B cell (primary cell): Measurements from ENCODE around the gene ZNF554. TPM values are rescaled to one million over a fixed set of nuclear protein-coding genes. Genes with fewer than 3 reads are reported as not detected.
A peak's percentile ranks its signal among the peaks of the same experiment; 100 is the strongest.

Experiments
- ATAC-seq: fragments of 200-7000 bp; cut with Tn5 transposase; one replicate; pipeline ENCODE4 v1.10.0; 2021; ENCODE audit warnings: low read depth, mild to moderate bottlenecking, moderate number of reproducible peaks, moderate library complexity
- CTCF ChIA-PET: fragments of 350-600 bp; sonication (Branson Sonifier 250); formaldehyde crosslinking; loops from one replicate; lab custom pipeline; 2021; ENCODE audit warnings: antibody characterized with exemption, inconsistent platforms; lab: Charles Lee
- POLR2A ChIA-PET: fragments of 350-600 bp; sonication (Branson Sonifier 250); formaldehyde crosslinking; loops from one replicate; lab custom pipeline; 2021; ENCODE audit warnings: antibody characterized with exemption; lab: Charles Lee
- DNase-seq: peaks from one replicate; pipeline ENCODE4 v3.0.0; 2013
- H2AFZ ChIP-seq: 2 replicates; pipeline ENCODE4 v1.6.1; 2012; ENCODE audit warnings: mild to moderate bottlenecking, low read depth, low read length; ENCODE audit not compliant: insufficient read depth, poor library complexity, severe bottlenecking
- H3K27ac ChIP-seq, 2 donors: 1 replicate in 1 of 2; 2 replicates in 1 of 2; pipeline ENCODE4 v1.5.1; 2012 to 2013; ENCODE audit warnings: low read length in 2 of 2, mild to moderate bottlenecking in 2 of 2, moderate library complexity in 1 of 2
- H3K27me3 ChIP-seq, 4 experiments: fragments of 200-600 bp in 1 of 4; sonication (generic) in 1 of 4; replicated peaks in 1 of 4; 1 replicate in 2 of 4; 2 replicates in 2 of 4; pipeline versions ENCODE4 v1.6.1 to v1.7.0; 2013 to 2016; ENCODE audit warnings: low read length in 3 of 4, mild to moderate bottlenecking in 2 of 4, mixed read lengths in 1 of 4, moderate library complexity in 1 of 4; ENCODE audit not compliant: insufficient read depth in 4 of 4, control insufficient read depth in 3 of 4; ENCODE audit errors: control extremely low read depth in 1 of 4
- H3K36me3 ChIP-seq, 2 experiments: replicated peaks in 1 of 2; 1 replicate in 1 of 2; 2 replicates in 1 of 2; pipeline versions ENCODE4 v1.6.1 to v1.7.1; 2013; ENCODE audit warnings: low read length in 1 of 2; ENCODE audit not compliant: insufficient read depth in 2 of 2, control insufficient read depth in 1 of 2; ENCODE audit errors: control extremely low read depth in 1 of 2, extremely low read depth in 1 of 2
- H3K4me1 ChIP-seq, 2 donors: fragments of 200-600 bp in 1 of 2; sonication (generic) in 1 of 2; 1 replicate in 1 of 2; 2 replicates in 1 of 2; pipeline versions ENCODE4 v1.5.1 to v1.6.1; 2013 to 2017; ENCODE audit warnings: low read length in 2 of 2; ENCODE audit not compliant: control insufficient read depth in 2 of 2, insufficient read depth in 2 of 2
- H3K4me2 ChIP-seq: replicated peaks from 2 replicates; pipeline ENCODE3; 2012; ENCODE audit warnings: mild to moderate bottlenecking, low read depth, low read length; ENCODE audit not compliant: poor library complexity, severe bottlenecking
- H3K4me3 ChIP-seq, 5 experiments: fragments of 200-600 bp in 1 of 5; sonication (generic) in 1 of 5; 1 replicate in 3 of 5; 2 replicates in 2 of 5; pipeline versions ENCODE4 v1.5.1 to v1.7.0; 2011 to 2016; ENCODE audit warnings: low read length in 4 of 5, mild to moderate bottlenecking in 4 of 5, low read depth in 2 of 5, control low read depth in 1 of 5, moderate library complexity in 1 of 5; ENCODE audit not compliant: insufficient read depth in 1 of 5; ENCODE audit errors: control extremely low read depth in 1 of 5, extremely low read depth in 1 of 5
- H3K79me2 ChIP-seq: fragments of 200-600 bp; sonication (generic); one replicate; pipeline ENCODE4 v1.6.0; 2016; ENCODE audit warnings: low read length; ENCODE audit not compliant: control insufficient read depth, insufficient read depth
- H3K9ac ChIP-seq: fragments of 200-600 bp; sonication (generic); 2 replicates; pipeline ENCODE4 v1.6.1; 2017; ENCODE audit warnings: mild to moderate bottlenecking, low read length, moderate library complexity
- H3K9me3 ChIP-seq, 3 donors: one replicate each; pipeline versions ENCODE4 v1.6.1 to v1.7.1; 2013; ENCODE audit warnings: low read length in 2 of 3; ENCODE audit not compliant: control insufficient read depth in 2 of 3, insufficient read depth in 1 of 3; ENCODE audit errors: control extremely low read depth in 1 of 3
- H4K20me1 ChIP-seq: 2 replicates; pipeline ENCODE4 v1.6.0; 2012; ENCODE audit warnings: mild to moderate bottlenecking, low read length; ENCODE audit not compliant: insufficient read depth, control insufficient read depth, poor library complexity, severe bottlenecking
- H3K27ac Mint-ChIP-seq: one replicate; pipeline ENCODE4 v1.8.0; 2021; ENCODE audit warnings: mixed read lengths
- H3K27me3 Mint-ChIP-seq: one replicate; pipeline ENCODE4 v1.8.0; 2021; ENCODE audit warnings: mixed read lengths
- H3K4me1 Mint-ChIP-seq: one replicate; pipeline ENCODE4 v1.8.0; 2021; ENCODE audit warnings: mixed read lengths
- H3K4me3 Mint-ChIP-seq: one replicate; pipeline ENCODE4 v1.8.0; 2021; ENCODE audit warnings: mixed read lengths
- H3K9me3 Mint-ChIP-seq: one replicate; pipeline ENCODE4 v1.8.0; 2022; ENCODE audit warnings: mixed read lengths; ENCODE audit not compliant: insufficient read depth
- CTCF ChIP-seq: fragments of 200-600 bp; IDR thresholded peaks from one replicate; pipeline ENCODE4 v1.8.0; 2022; ENCODE audit warnings: antibody characterized with exemption, mild to moderate bottlenecking
- EZH2 ChIP-seq: IDR thresholded peaks from 2 replicates; pipeline ENCODE4 v1.6.1; 2012; ENCODE audit warnings: borderline replicate concordance, low read depth, mild to moderate bottlenecking, moderate library complexity, low read length; ENCODE audit not compliant: insufficient read depth, poor library complexity, severe bottlenecking
- WGBS: methylation state at CpG from one replicate; pipeline ENCODE4 v1.1.5; 2013; ENCODE audit warnings: missing lambda C conversion rate; ENCODE audit not compliant: insufficient coverage; 5-methylcytosine and 5-hydroxymethylcytosine counted together
- intact Hi-C: fragments of 100-400 bp; cut with micrococcal nuclease; formaldehyde crosslinking; loops from one replicate; pipeline ENCODE4 v1.10.0; 2022
- polyA plus RNA-seq: library from polyadenylated mRNA; depleted of rRNA; stranded (reverse); fragments of >200 nt; gene quantifications from 2 replicates; pipeline ENCODE4 v1.2.3, GENCODE V29; 2012
- total RNA-seq, 2 donors: library from RNA; stranded (reverse); fragments of 120-200 nt in 1 of 2; gene quantifications; 1 replicate in 1 of 2; 2 replicates in 1 of 2; pipeline versions ENCODE4 v1.2.3 to v1.2.4, GENCODE V29; 2013 to 2022

ZNF554 gene
- total and polyA plus RNA-seq, 2 donors (not counting 1 experiment from before 2014, with no cell fraction given): 2.8 to 5.9 TPM

- peaks cover 26% of the 10 kb centered on the region for H3K4me1 Mint-ChIP-seq
- peak within 1 kb of the TSS; percentile 95 for H3K4me3 Mint-ChIP-seq
- ChIA-PET CTCF (interaction anchor here (0.5 to 1.6 kb wide), 10 partner anchors 14 to 342 kb away, joined by 3 to 6 read pairs (median 3); partner anchors contain the start of genes SGTA, ZNF554 and ZNF57), POLR2A (interaction anchor here (0.5 to 1.0 kb wide), 8 partner anchors 22 to 351 kb away, joined by 3 to 7 read pairs (median 4); partner anchors contain the start of gene ZNF554)
- H3K27me3 ChIP-seq: no peaks in the 10 kb centered on the region
- H3K79me2 ChIP-seq: peaks cover 25% of the 10 kb centered on the region
- peaks cover 5 to 35% (median 6%) of the 10 kb centered on the region in 3 donors for H3K9me3 ChIP-seq
- ATAC-seq (peak; percentile 93), DNase-seq (peak; percentile 99)
- H2AFZ ChIP-seq: peak within 1 kb of the TSS; percentile 78
- no peaks in the 10 kb centered on the region for H4K20me1 ChIP-seq
- peak within 1 kb of the TSS; percentile 34 to 77 (median 73) for H3K4me3 ChIP-seq
- H3K27ac Mint-ChIP-seq: peak within 1 kb of the TSS; percentile 95
- under 1% methylated on average over 106 of the region's 106 CpGs for WGBS
- peaks cover 0 to 3% of the 10 kb centered on the region in 2 experiments for H3K36me3 ChIP-seq
- H3K27me3 Mint-ChIP-seq: no peaks in the 10 kb centered on the region
- H3K27ac ChIP-seq: peak within 1 kb of the TSS; percentile 83 to 86
- peak within 1 kb of the TSS; percentile 80 for H3K9ac ChIP-seq
- peaks cover 7% of the 10 kb centered on the region for H3K9me3 Mint-ChIP-seq
- peaks cover 12 to 15% of the 10 kb centered on the region in 2 donors for H3K4me1 ChIP-seq
- H3K4me2 ChIP-seq: peak within 1 kb of the TSS; percentile 96
- TF ChIP-seq CTCF (peak; percentile 74), EZH2 (no peak)
- intact Hi-C loops: loop anchor here (1.0 to 5.0 kb wide), 6 partner anchors 22 to 194 kb away; partner anchors contain the start of genes SGTA, ZNF554 and ZNF57
Observed at GRCh38 chr19:2840794-2841791, 21.4 kb downstream of the ZNF554 start, which contains the start of gene ZNF555. ZNF555 (plus strand) TSS chr19:2841475; CDS start chr19:2841573, 98 bp downstream.
